HG03521 (cell line): ENCODE measurements around the gene TSEN34.
"Not testable (repeated sequence)": the region's sequence is repeated elsewhere in the genome, so short reads cannot be mapped to it uniquely, and the experiment has no call there.

Experiments
- ATAC-seq: cut with Tn5 transposase; IDR thresholded peaks from one replicate; pipeline ENCODE4 v1.9.1; 2021; ENCODE audit warnings: mild to moderate bottlenecking, moderate library complexity; ENCODE audit not compliant: unreplicated experiment

The TSEN34 gene

DNA sequence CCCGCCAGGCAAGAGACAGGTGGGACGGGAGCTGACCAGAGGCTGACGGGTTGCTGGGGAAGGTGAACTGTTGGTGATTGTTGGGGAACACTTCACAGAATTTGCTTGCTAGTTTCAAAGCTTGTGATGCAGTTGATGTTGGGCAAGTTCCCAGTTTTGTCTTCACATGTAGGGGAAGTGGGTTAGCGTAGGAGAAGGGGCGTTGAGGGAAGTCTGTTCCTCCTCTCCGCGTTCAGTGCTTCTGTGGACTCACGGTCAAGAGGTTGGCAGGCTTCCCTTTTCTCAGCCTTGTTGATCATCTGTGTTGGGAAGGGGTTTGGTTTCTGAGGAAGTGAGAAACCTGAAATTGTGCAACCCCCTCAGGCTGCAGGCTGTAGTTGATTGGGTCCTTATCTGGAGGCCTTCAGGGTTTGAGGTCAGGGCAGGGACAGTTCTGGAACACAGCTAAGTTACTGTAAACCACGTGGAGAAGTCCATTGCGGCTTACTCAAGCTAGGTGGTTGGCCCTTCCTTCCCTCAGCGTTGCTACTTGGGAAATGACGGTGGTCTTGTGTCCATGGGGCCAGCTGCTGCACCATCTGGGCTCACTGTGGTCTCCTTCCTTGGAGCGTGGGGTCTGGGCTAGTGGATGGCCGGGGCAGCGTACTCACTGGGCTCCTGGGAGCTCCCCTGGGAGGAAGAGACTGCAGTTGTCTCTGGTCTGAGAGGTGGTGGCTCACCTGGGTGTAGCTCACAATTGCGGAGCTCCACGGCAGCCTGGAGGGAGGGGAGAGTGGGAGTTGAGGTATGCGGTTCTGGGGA, 17.1 kb downstream of the TSEN34 start:
- ATAC-seq, result peak; percentile 39

DNA sequence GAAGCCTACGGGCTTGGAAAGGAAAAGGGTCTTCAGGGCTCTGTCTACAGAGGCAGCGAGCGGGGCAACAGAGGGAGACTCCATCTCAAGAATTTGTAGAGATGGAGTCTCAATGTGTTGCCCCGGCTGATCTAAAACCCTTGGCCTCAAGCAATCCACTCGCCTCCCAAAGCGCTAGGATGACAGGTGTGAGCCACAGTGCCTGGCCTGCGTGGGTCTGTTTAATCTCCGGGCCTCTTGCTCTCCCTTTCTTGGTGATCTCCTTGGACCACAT, 17.6 kb downstream of the TSEN34 start:
- ATAC-seq, result no peak

DNA sequence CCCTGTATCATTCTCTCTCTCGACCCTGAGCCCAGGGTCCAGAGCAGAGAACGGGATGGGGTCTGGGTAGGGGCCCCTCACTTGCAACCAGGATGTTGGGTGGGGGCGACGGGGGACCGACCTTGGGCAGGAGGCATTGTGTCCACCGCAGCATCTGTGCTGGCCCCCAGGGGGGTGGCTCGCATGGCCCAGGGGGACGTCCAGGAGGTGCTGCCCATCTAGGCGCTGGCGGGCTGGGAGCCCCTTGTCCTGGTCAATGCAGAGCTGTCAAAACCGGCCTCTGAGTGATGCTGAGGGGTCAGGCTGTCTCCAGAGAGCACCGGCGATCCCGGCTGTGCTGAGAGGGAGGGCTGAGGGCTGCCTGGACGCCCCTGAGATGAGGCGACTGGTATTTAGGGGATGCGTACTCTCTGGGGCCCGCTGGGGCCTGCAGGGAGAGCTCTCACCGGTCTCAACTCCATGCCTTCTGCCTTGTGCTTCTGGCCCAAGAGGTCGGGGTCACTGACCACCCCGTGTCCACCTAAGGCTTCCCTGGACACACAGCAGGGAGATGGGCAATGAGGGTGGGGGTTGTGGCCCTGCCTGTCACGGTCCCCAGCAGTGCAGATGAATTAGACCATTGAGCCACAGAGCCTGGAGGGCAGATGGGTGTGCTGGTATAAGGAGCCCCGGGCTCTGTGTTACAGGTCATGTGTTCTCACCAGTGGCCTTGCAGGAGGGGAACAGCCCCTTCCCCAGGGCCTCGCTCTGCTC, 18.1 kb downstream of the TSEN34 start:
- ATAC-seq, result no peak

DNA sequence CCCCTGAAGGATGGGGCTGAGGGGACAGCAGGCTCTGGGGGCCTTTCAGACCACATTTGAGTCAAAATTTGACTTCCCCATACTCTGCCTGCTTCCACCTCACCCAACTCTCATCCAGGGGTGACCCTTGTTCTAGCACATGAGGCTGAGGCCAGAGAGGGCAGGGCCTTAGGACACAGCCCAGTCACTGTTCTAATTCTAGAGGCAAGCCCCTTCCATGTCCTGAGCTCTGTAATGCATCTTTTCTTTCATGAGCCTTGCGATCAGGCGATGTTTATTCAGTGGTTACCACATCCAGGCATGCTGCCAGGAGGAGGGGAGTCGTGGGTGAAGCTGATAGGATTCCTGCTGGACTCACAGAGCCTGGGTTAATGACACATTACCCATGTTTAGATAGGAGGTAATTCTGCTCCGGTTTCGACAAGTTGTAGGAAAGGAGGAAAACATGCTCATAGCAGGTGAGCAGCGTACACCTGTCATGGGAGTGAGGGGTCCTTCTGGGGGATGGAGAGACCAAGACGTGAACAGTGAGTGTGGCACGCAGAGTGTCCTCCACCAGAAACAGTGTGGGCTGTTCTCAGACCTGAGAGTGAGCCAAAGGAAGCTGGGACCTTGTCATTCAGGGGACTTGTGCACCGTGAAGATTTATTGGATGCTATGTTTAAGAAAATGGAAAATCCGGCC, 18.8 kb downstream of the TSEN34 start:
- no peak for ATAC-seq

DNA sequence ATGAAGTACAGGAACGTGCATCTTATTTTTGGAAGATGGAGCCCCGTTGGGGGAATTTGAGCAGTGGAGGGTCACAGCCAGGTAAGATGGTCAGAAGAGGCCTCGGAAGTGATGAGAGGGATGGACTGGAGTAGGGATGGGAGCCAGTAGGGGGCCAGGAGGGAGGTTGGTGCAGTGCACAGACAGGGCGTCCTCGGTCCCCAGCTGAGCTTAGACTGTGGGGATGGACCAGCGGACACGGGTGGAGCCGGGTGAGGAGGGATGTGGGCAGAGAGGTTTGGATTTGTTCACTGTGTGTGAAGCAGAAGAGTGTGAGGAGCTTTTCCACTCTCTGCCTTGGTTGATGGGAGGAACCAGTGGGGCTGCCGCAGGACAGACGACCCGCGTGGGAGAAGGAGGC, 20.1 kb downstream of the TSEN34 start:
- ATAC-seq, result no peak

DNA sequence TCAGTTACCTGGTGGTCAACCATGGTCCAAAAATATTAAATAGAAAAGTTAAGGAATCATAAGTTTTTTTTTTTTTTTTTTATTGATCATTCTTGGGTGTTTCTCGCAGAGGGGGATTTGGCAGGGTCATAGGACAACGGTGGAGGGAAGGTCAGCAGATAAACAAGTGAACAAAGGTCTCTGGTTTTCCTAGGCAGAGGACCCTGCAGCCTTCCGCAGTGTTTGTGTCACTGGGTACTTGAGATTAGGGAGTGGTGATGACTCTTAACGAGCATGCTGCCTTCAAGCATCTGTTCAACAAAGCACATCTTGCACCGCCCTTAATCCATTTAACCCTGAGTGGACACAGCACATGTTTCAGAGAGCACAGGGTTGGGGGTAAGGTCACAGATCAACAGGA, 23.1 kb downstream of the TSEN34 start:
- ATAC-seq, result not testable (repeated sequence)

GRCh38 chr19:54214734-54215133, 23.6 kb downstream of the TSEN34 start:
- ATAC-seq, result not testable (repeated sequence)

GRCh38 chr19:54216869-54217268, 25.8 kb downstream of the TSEN34 start:
- ATAC-seq, result no peak

DNA sequence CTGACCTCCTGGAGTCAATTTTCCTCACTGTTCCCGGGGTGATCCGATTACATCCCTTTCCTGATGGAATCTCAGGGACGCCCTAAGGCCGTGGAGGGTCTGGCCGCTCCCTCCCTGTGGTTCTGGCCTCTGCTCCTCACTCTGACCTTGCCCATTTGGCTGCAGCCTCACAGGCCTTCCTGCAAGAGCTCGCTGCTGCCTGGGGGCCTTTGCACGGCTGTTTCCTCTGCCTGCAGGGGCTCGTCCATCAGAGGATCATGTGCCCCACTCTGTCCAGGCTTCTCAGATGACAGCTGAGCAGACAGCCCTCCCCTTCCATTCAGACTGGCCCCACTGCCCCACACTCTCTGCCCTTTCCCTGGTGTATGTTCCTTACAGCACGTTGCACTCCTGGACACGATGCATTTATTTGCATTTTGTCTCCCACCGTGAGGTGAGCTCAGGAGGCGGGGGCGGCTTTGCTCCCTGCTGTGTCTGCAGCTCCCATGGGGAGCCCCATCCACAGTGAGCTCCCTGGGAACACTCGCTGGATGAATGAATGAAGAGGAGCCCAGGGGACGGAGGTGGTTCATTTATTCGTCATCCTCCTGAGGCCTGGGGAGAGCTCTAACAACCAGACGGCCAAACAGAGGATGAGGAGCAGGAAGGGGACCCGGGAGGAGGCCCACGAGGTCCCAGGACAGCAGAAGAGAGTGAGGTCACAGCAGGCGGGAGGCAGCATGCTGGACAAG, 26.6 kb downstream of the TSEN34 start:
- ATAC-seq, result not testable (repeated sequence)

GRCh38 chr19:54218259-54218658, 27.2 kb downstream of the TSEN34 start:
- no peak for ATAC-seq

DNA sequence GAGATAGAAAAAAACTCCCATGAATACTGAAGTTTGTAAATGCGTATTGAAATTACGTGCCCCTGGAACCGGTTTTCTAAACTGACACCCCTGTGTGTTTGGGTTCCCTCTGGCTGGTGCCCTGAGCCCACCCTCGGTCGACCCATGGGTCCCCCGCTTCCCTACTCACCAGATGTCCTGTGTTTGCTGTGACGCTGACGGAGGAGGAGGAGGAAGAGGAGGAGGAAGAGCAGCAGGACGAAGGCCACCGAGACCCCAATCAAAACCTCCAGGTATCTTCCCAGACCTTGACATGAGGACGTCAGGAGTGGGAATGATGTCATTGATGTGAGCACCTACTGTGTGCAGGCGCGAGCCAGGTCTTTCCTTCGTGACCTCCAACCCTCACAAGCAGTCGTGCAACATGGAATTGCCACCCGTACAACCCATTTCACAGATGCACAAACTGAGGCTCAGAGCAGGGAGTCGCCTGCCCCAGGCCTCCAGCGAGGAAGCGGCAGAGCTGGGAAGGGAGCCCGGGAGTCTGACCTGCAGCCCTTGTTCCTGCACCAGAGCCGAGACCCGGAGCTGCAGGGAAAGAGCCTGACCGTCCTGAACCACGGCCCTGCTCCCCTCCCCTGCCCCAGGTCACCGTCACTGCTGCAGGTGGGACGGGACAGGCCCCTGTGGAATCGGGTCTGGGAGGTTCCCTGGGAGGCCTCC, 28.0 kb downstream of the TSEN34 start:
- ATAC-seq, result no peak

DNA sequence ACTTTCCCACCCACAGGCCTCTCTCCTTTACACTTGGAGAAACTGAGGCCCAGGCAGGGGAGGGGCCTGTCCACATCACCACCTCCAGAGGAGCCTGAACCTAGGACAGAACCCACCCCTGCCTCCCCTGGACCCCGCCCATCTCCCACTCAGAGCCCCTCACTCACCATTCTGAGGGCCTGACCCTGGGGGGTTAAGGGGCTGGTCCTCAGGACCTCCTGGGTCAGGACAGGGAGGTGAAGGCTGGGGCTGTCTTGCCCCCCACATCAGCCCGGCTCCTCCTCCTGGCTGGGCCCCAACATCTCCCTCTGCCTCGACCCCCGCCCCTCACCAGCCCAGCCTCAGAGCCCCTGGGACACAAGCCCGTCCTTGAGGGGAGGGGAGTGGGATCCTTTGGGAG, 28.6 kb downstream of the TSEN34 start:
- not testable (repeated sequence) for ATAC-seq

DNA sequence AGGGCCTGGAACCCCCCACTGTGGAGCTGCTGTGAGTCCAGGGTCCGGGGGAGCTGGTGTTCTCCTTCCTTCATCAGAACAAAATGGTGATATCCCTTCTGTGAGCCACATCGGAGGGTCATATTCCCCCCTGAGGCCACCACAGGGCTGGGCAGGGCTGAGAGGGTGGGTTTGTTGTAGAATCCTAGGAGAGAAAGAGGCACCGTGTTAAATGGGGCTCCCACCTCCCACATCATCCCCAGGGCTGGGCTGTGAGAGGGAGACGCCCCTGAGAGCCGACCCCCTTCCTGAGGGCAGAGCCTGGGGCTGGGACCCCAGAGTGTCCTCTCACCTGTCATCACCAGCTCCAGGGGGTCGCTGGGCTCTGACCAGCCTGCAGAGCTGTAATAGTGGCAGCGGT, 30.8 kb downstream of the TSEN34 start:
- not testable (repeated sequence) for ATAC-seq

DNA sequence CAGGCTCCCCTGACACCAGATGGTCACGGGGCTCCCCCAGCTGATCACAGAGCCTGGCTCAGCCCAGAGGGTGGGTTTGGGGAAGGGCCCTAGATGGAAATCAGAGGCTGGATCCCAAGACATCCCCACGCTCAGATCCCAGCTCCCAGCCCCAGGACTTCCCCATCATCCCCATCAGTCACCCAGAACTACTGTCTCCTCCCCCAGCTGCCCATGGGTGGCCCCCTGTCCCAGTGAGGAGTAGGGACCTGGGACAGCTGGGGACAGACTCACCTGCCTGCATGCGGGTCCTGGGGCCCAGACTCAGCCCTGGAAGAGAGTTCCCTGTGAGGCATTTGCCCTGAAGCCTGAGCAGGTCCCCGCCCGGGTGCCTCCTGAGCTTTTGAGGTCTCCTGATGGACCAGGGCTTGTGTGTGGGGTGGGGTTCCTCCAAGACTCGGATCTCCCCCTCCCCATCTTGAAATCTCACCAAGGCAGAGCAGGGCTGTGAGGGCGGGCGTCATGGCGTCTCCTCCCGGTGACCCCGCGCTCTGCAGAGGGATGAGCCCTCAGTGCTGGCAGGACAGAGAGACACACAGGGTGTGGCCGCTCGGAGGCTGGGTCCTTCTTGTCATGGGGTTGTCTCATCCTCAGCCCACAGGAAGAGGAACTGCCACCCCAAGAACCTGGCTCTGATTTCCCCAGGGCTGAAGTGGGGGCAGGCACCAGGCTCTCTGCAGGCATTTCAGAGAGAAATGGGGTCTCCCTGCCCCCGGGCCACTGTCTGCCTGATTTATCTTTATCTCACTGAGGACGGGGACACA, 31.6 kb downstream of the TSEN34 start, which contains the start of gene LILRB3:
Gene LILRB3 (minus strand): TSS at position 534 of the 803 bp plus-strand sequence. CDS start 31 bp downstream, at position 503.
- ATAC-seq, result not testable (repeated sequence)

DNA sequence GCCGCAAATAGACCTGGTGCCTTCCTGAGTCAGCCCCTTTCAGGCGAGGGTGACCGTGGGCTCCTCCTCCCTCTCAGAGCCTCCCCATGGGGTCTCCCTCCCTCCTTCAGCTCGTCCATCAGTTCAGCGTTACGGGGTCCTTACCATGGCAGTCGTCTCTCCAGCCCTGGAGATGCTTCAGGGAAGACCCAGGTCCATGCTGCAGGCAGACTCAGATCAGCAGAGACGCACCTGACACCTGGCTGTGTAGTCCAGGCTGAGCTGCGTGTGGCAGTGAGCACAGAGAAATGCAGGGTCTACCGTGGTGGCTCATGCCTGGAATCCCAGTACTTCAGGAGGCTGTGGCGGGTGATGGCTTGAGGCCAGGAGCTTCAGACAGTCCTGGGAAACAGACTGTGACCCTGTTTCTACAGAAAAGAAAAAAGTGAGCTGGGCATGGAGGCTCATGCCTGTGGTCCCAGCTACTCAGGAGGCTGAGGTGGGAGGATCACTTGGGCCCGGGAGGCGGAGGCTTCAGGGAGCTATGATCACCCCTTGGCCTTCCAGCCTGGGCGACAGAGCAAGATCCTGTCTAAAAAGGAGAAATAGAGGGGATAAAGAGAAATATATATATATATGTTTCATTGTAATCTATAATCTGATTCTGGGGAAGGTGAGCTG, 32.3 kb downstream of the TSEN34 start:
- not testable (repeated sequence) for ATAC-seq

DNA sequence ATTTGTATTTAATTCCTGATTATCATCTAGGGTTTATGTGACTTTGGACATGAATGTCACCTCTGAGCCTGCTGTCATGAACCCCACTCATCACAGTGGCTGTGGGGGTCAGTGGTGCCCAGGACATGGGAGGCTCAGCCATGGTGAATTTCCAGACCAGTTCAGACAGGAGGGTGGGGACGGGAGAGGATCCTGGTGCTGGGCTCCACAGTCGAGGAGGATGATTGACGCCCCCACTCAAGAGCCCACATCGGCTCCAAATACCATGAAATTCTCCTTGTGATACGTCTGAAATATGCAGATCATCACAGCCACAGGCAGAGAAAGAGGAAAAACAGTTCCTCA, 32.8 kb downstream of the TSEN34 start:
- ATAC-seq, result not testable (repeated sequence)

- ATAC-seq, result not testable (repeated sequence)
Observed at GRCh38 chr19:54224619-54225018, 33.5 kb downstream of the TSEN34 start.

DNA sequence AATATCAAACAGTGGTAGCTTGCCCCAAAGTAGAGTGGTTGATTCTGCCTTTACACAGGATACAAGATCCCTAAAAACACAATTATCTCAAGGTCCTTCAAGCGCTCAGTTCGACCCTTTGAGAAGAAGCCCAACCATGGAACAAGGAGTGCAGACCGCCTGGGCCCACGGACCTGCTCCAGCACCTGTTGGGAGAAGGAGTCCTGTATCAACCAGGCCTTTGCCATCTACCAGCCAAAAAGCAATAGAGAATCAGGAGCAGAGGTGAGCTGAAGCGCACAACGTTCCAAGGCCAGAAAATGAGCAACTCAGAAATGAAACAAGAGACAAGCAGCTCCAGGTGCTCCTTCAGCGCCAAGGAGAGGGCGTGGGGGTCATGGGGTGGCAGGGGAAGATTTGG, 38.0 kb downstream of the TSEN34 start:
- no peak for ATAC-seq

GRCh38 chr19:54230031-54230430, 38.9 kb downstream of the TSEN34 start:
- no peak for ATAC-seq
